ENCODE results near the gene LDLRAD4.

GRCh38 chr18:13302040-13302439 lies 83.5 kb downstream of the LDLRAD4 start:
- TF ChIP-seq YY1 (IDR thresholded peaks at IDR 0.05; ENCODE audit: low read depth) (no peak), EP300 (IDR thresholded peaks at IDR 0.05; ENCODE audit: borderline replicate concordance) (no peak), RAD21 (IDR thresholded peaks at IDR 0.05; ENCODE audit: low read depth) (no peak), FOXM1 (IDR thresholded peaks at IDR 0.05; ENCODE audit: borderline replicate concordance, low read depth) (no peak), TEAD4 (IDR thresholded peaks at IDR 0.05) (no peak), ZBTB7A (IDR thresholded peaks at IDR 0.05; ENCODE audit: low read depth) (no peak), REST (IDR thresholded peaks at IDR 0.05; ENCODE audit: low read depth) (no peak), CEBPB (IDR thresholded peaks at IDR 0.05) (no peak)
